ENCODE measurements around the gene CTSC. TPM values are rescaled to one million over a fixed set of nuclear protein-coding genes. Genes with fewer than 3 reads are reported as not detected.

The CTSC gene
- total and polyA plus RNA-seq, 9 of the 15 experiments (the other 6 are each of a cell fraction or from before 2014, with no cell fraction given), result 113 to 403 (median 187) TPM

DNA sequence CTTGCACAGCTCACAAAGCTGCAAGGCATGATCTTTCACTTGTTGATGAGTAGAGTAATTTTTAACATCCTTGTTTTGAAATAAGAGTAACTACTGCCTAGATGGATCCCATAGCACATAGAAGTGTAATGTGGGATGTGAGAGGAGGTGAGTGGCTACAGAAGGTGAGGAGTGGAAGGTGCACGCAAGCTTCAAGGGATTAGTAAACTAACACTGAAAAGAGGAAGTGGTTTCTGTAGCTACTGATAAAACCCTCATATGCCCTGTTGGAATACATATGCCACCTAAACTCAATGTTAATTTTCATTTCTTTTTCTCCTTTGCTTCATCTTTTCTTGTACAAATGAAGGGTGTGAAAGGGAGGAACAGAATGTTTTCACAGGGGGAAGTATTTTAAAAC lies 22.0 kb upstream of the CTSC start (continued):
- TF ChIP-seq, protein P1, sequence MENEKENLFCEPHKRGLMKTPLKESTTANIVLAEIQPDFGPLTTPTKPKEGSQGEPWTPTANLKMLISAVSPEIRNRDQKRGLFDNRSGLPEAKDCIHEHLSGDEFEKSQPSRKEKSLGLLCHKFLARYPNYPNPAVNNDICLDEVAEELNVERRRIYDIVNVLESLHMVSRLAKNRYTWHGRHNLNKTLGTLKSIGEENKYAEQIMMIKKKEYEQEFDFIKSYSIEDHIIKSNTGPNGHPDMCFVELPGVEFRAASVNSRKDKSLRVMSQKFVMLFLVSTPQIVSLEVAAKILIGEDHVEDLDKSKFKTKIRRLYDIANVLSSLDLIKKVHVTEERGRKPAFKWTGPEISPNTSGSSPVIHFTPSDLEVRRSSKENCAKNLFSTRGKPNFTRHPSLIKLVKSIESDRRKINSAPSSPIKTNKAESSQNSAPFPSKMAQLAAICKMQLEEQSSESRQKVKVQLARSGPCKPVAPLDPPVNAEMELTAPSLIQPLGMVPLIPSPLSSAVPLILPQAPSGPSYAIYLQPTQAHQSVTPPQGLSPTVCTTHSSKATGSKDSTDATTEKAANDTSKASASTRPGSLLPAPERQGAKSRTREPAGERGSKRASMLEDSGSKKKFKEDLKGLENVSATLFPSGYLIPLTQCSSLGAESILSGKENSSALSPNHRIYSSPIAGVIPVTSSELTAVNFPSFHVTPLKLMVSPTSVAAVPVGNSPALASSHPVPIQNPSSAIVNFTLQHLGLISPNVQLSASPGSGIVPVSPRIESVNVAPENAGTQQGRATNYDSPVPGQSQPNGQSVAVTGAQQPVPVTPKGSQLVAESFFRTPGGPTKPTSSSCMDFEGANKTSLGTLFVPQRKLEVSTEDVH (IDR thresholded peaks at IDR 0.05; ENCODE audit: low read depth, partially characterized antibody), result no peak
- TF ChIP-seq HLTF (IDR thresholded peaks at IDR 0.05) (no peak), MXI1 (IDR thresholded peaks at IDR 0.05; ENCODE audit: low read depth, low read length) (no peak), ZC3H4 (CRISPR knock-in tag; IDR thresholded peaks at IDR 0.05; ENCODE audit: borderline replicate concordance) (no peak), ZKSCAN3 (CRISPR knock-in tag; IDR thresholded peaks at IDR 0.05) (no peak), ZNF79 (CRISPR knock-in tag; IDR thresholded peaks at IDR 0.05; ENCODE audit: low read depth) (no peak), STAG1 (CRISPR knock-in tag; IDR thresholded peaks at IDR 0.05; ENCODE audit: borderline replicate concordance) (no peak), ZBTB40 (IDR thresholded peaks at IDR 0.05) (peak; percentile 21; the same call in 1 of the 2 replicates), ZBTB40 (CRISPR knock-in tag; IDR thresholded peaks at IDR 0.05) (no peak), RBM22 (IDR thresholded peaks at IDR 0.05; ENCODE audit: low read depth, low read length, poor library complexity, severe bottlenecking) (no peak), TCF7 (IDR thresholded peaks at IDR 0.05; ENCODE audit: borderline replicate concordance) (no peak), SOX6 (IDR thresholded peaks at IDR 0.05) (peak; percentile 36; the same call in 1 of the 2 replicates), DIDO1 (tag; IDR thresholded peaks at IDR 0.05; ENCODE audit: low read depth) (no peak), MECOM (CRISPR knock-in tag; IDR thresholded peaks at IDR 0.05) (no peak), ZNF133 (CRISPR knock-in tag; IDR thresholded peaks at IDR 0.05) (no peak), SMARCC2 (IDR thresholded peaks at IDR 0.05; ENCODE audit: low read depth) (peak; percentile 68; the same call in 1 of the 2 replicates), ESRRB (CRISPR knock-in tag; IDR thresholded peaks at IDR 0.05; ENCODE audit: borderline replicate concordance) (no peak), POLR3G (IDR thresholded peaks at IDR 0.05; ENCODE audit: extremely low read depth, insufficient read length, insufficient replicate concordance) (no peak), MTA1 (IDR thresholded peaks at IDR 0.05; ENCODE audit: borderline replicate concordance) (peak; percentile 29; the same call in 1 of the 2 replicates), SRSF7 (optimal IDR thresholded peaks at IDR 0.05; ENCODE audit: low read depth, low read length) (no peak)

All from K562 (cell line).